OCI-LY3 (cell line): ENCODE measurements around the gene MTHFSD.

Experiments used
- EZH2phosphoT487 ChIP-seq: fragments of 200-600 bp; shearing (Covaris generic); IDR thresholded peaks from 2 replicates; pipeline ENCODE4 v1.6.1; 2018; ENCODE audit warnings: antibody characterized with exemption, mixed run types, low read depth
- TF ChIP-seq, protein P1 (sequence below): fragments of 200-600, 300-600 bp; sonication (generic); IDR thresholded peaks from 2 replicates; pipeline ENCODE4 v1.5.1; 2014; ENCODE audit warnings: antibody characterized with exemption, low read length, low read depth

DNA sequence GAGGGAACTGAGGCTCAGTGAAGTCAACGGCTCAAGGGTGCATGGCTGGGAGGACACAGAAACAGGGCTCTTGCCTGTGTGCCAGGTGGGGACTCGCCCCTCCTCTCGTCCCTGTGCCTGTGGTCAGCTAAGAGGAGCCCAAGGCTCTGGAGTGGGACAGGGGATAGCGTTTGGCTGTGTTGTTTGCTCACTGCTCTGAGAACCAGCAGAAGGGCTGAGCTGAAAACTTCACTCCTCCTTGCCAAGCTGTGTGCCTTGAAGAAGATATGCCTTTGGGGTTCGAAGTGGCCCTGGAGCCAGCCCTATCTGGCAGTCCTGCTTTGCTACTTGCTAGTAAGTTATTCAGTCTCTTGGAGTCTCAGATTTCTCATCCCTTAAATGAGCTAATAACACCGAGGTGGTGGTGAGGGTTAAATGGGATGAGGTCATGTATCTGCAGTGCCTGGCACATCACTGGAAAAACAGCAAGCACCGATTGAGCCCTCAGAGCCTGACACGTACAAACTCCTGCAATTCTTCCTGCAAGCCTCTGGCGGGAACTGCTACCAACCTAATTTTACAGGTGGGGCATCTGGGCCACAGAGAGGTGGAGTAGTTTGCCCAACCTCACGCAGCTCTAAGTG, 41.1 kb upstream of the MTHFSD start:
- TF ChIP-seq, protein P1, sequence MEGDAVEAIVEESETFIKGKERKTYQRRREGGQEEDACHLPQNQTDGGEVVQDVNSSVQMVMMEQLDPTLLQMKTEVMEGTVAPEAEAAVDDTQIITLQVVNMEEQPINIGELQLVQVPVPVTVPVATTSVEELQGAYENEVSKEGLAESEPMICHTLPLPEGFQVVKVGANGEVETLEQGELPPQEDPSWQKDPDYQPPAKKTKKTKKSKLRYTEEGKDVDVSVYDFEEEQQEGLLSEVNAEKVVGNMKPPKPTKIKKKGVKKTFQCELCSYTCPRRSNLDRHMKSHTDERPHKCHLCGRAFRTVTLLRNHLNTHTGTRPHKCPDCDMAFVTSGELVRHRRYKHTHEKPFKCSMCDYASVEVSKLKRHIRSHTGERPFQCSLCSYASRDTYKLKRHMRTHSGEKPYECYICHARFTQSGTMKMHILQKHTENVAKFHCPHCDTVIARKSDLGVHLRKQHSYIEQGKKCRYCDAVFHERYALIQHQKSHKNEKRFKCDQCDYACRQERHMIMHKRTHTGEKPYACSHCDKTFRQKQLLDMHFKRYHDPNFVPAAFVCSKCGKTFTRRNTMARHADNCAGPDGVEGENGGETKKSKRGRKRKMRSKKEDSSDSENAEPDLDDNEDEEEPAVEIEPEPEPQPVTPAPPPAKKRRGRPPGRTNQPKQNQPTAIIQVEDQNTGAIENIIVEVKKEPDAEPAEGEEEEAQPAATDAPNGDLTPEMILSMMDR: no peak
- TF ChIP-seq EZH2phosphoT487: no peak
